ENCODE measurements around the gene KDM5D.

The KDM5D gene

GRCh38 chrY:19744381-19745378, at the start of gene KDM5D:
Gene KDM5D (minus strand): TSS chrY:19744726. CDS start chrY:19744534, 192 bp downstream.
- no peak for DNase-seq

GRCh38 chrY:19768375-19768774, 23.8 kb upstream of the KDM5D start:
- DNase-seq, result no peak

GRCh38 chrY:19743331-19743730, 1.2 kb downstream of the KDM5D start:
- no peak for DNase-seq

GRCh38 chrY:19742153-19742552, 2.4 kb downstream of the KDM5D start:
- no peak for DNase-seq

GRCh38 chrY:19734425-19734824, 10.1 kb downstream of the KDM5D start:
- no peak for DNase-seq

- no peak for DNase-seq
These were observed 26.6 kb downstream of the KDM5D start for GRCh38 chrY:19717950-19718349.

- no peak for DNase-seq
These were observed 27.4 kb downstream of the KDM5D start for GRCh38 chrY:19717146-19717545.

GRCh38 chrY:19715226-19715625, 29.3 kb downstream of the KDM5D start:
- DNase-seq, result no peak

GRCh38 chrY:19713430-19713829, 31.1 kb downstream of the KDM5D start:
- DNase-seq, result no peak

- DNase-seq, result no peak
These were observed 38.3 kb downstream of the KDM5D start for GRCh38 chrY:19706273-19706672.

GRCh38 chrY:19698495-19698894, 46.0 kb downstream of the KDM5D start:
- DNase-seq, result no peak

GRCh38 chrY:19680821-19681220, 63.7 kb downstream of the KDM5D start:
- DNase-seq, result no peak

All from NCI-H187 treated with DMSO at 0.1 percent for 48 hours (cell line).